WTC11 (cell line): ENCODE results near the gene R3HCC1L. TPM values are rescaled to one million over a fixed set of nuclear protein-coding genes. Genes with fewer than 3 reads are reported as not detected.

Source experiments
- ATAC-seq: fragments of 200-7000 bp; cut with Tn5 transposase; 2 replicates; pipeline ENCODE4 v1.10.0; 2021; ENCODE audit warnings: mild to moderate bottlenecking, moderate library complexity
- CTCF ChIA-PET: fragments of 300-600 bp; sonication (Branson Sonifier 250); formaldehyde crosslinking; loops from one replicate; lab custom pipeline; 2021; ENCODE audit warnings: antibody characterized with exemption; lab: Charles Lee
- POLR2A ChIA-PET: fragments of 350-600 bp; sonication (Branson Sonifier 250); formaldehyde crosslinking; loops from one replicate; lab custom pipeline; 2021; ENCODE audit warnings: antibody characterized with exemption; lab: Charles Lee
- DNase-seq: peaks from one replicate; pipeline ENCODE4 v3.0.0; 2021; ENCODE audit warnings: low spot score
- H3K27ac Mint-ChIP-seq: 2 replicates; pipeline ENCODE4 v1.8.0; 2021; ENCODE audit warnings: mixed read lengths
- H3K27me3 Mint-ChIP-seq: 2 replicates; pipeline ENCODE4 v1.8.0; 2021; ENCODE audit warnings: low read depth, mild to moderate bottlenecking, moderate library complexity, mixed read lengths
- H3K36me3 Mint-ChIP-seq: 2 replicates; pipeline ENCODE4 v1.8.0; 2021; ENCODE audit warnings: mixed read lengths
- H3K4me1 Mint-ChIP-seq: 2 replicates; pipeline ENCODE4 v1.8.0; 2022; ENCODE audit warnings: mixed read lengths
- H3K4me3 Mint-ChIP-seq: 2 replicates; pipeline ENCODE4 v1.8.0; 2021; ENCODE audit warnings: mild to moderate bottlenecking, moderate library complexity, mixed read lengths
- H3K9me3 Mint-ChIP-seq: 2 replicates; pipeline ENCODE4 v1.8.0; 2021; ENCODE audit warnings: mixed read lengths
- CDX4 ChIP-seq: fragments of 250-450 bp; sonication (Bioruptor Pico); IDR thresholded peaks from 2 replicates; pipeline ENCODE4 v1.9.0; 2021; ENCODE audit warnings: moderate library complexity, mild to moderate bottlenecking, inconsistent platforms, borderline replicate concordance
- ETV6 ChIP-seq: sonication (generic); formaldehyde crosslinking; IDR thresholded peaks from 2 replicates; pipeline ENCODE4 v1.8.1; 2022; ENCODE audit warnings: mild to moderate bottlenecking, missing genetic modification reagents
- FOXK1 ChIP-seq: sonication (generic); formaldehyde crosslinking; IDR thresholded peaks from 2 replicates; pipeline ENCODE4 v1.8.0; 2022; ENCODE audit warnings: mild to moderate bottlenecking, moderate library complexity, missing genetic modification reagents
- FOXP1 ChIP-seq: sonication (generic); formaldehyde crosslinking; IDR thresholded peaks from 2 replicates; pipeline ENCODE4 v1.8.0; 2022; ENCODE audit warnings: missing genetic modification reagents, mild to moderate bottlenecking, moderate library complexity, borderline replicate concordance
- GRHL2 ChIP-seq: fragments of 250-450 bp; sonication (Bioruptor Pico); IDR thresholded peaks from 2 replicates; pipeline ENCODE4 v1.8.0; 2022; ENCODE audit warnings: mild to moderate bottlenecking, moderate library complexity; ENCODE audit not compliant: insufficient replicate concordance, severe bottlenecking
- IRF2 ChIP-seq: sonication (generic); formaldehyde crosslinking; IDR thresholded peaks from 2 replicates; pipeline ENCODE4 v1.8.0; 2022; ENCODE audit warnings: low read depth, missing genetic modification reagents, borderline replicate concordance
- JUN ChIP-seq: sonication (generic); formaldehyde crosslinking; IDR thresholded peaks from 2 replicates; pipeline ENCODE4 v1.8.0; 2023; ENCODE audit warnings: mild to moderate bottlenecking, missing genetic modification reagents
- MAX ChIP-seq: sonication (generic); formaldehyde crosslinking; IDR thresholded peaks from 2 replicates; pipeline ENCODE4 v1.8.0; 2022; ENCODE audit warnings: mild to moderate bottlenecking, missing genetic modification reagents
- NFATC4 ChIP-seq: fragments of 250-450 bp; sonication (Bioruptor Pico); IDR thresholded peaks from 2 replicates; pipeline ENCODE4 v1.9.0; 2021; ENCODE audit warnings: mild to moderate bottlenecking
- NFYB ChIP-seq: sonication (generic); formaldehyde crosslinking; conservative IDR thresholded peaks from 2 replicates; pipeline ENCODE4 v1.8.0; 2022; ENCODE audit warnings: low read depth, missing genetic modification reagents
- NR3C1 ChIP-seq: sonication (generic); formaldehyde crosslinking; conservative IDR thresholded peaks from 2 replicates; pipeline ENCODE4 v1.8.1; 2023; ENCODE audit warnings: low read depth, mild to moderate bottlenecking, missing genetic modification reagents
- STAT6 ChIP-seq: sonication (generic); formaldehyde crosslinking; conservative IDR thresholded peaks from 2 replicates; pipeline ENCODE4 v1.8.1; 2023; ENCODE audit warnings: mild to moderate bottlenecking, low read depth, missing genetic modification reagents, moderate library complexity
- TCF7 ChIP-seq: sonication (generic); formaldehyde crosslinking; IDR thresholded peaks from 2 replicates; pipeline ENCODE4 v1.8.0; 2022; ENCODE audit warnings: mild to moderate bottlenecking, low read depth, missing genetic modification reagents, moderate library complexity
- ZBTB21 ChIP-seq: sonication (generic); formaldehyde crosslinking; IDR thresholded peaks from 2 replicates; pipeline ENCODE4 v1.8.1; 2023; ENCODE audit warnings: mild to moderate bottlenecking, missing genetic modification reagents, borderline replicate concordance
- ZMAT4 ChIP-seq: fragments of 250-450 bp; sonication (Bioruptor Pico); IDR thresholded peaks from 2 replicates; pipeline ENCODE4 v1.9.0; 2021; ENCODE audit warnings: mild to moderate bottlenecking
- ZNF263 ChIP-seq: sonication (generic); formaldehyde crosslinking; IDR thresholded peaks from 2 replicates; pipeline ENCODE4 v1.8.1; 2022; ENCODE audit warnings: low read depth, mild to moderate bottlenecking, moderate library complexity, missing genetic modification reagents
- ZNF317 ChIP-seq: sonication (generic); formaldehyde crosslinking; IDR thresholded peaks from 2 replicates; pipeline ENCODE4 v1.8.1; 2023; ENCODE audit warnings: low read depth, mild to moderate bottlenecking, moderate library complexity, missing genetic modification reagents, borderline replicate concordance
- ZNF416 ChIP-seq: fragments of 250-450 bp; sonication (Bioruptor Pico); IDR thresholded peaks from 2 replicates; pipeline ENCODE4 v1.9.0; 2021; ENCODE audit warnings: mild to moderate bottlenecking, inconsistent platforms
- ZNF512 ChIP-seq: sonication (generic); formaldehyde crosslinking; IDR thresholded peaks from 2 replicates; pipeline ENCODE4 v1.8.1; 2022; ENCODE audit warnings: missing genetic modification reagents, borderline replicate concordance
- total RNA-seq: library from RNA; stranded (reverse); gene quantifications from 3 replicates; pipeline ENCODE4 v1.2.3, GENCODE V29; 2021
- TF ChIP-seq, protein P1 (sequence below): sonication (generic); formaldehyde crosslinking; IDR thresholded peaks from 2 replicates; pipeline ENCODE4 v1.8.0; 2022; ENCODE audit warnings: missing genetic modification reagents
- TF ChIP-seq, protein P2 (sequence below): sonication (generic); formaldehyde crosslinking; IDR thresholded peaks from 2 replicates; pipeline ENCODE4 v1.8.1; 2022; ENCODE audit warnings: low read depth, mild to moderate bottlenecking, moderate library complexity, missing genetic modification reagents, borderline replicate concordance

The R3HCC1L gene
- total RNA-seq, 1 experiment from 2014 or later: 14.7 TPM

DNA sequence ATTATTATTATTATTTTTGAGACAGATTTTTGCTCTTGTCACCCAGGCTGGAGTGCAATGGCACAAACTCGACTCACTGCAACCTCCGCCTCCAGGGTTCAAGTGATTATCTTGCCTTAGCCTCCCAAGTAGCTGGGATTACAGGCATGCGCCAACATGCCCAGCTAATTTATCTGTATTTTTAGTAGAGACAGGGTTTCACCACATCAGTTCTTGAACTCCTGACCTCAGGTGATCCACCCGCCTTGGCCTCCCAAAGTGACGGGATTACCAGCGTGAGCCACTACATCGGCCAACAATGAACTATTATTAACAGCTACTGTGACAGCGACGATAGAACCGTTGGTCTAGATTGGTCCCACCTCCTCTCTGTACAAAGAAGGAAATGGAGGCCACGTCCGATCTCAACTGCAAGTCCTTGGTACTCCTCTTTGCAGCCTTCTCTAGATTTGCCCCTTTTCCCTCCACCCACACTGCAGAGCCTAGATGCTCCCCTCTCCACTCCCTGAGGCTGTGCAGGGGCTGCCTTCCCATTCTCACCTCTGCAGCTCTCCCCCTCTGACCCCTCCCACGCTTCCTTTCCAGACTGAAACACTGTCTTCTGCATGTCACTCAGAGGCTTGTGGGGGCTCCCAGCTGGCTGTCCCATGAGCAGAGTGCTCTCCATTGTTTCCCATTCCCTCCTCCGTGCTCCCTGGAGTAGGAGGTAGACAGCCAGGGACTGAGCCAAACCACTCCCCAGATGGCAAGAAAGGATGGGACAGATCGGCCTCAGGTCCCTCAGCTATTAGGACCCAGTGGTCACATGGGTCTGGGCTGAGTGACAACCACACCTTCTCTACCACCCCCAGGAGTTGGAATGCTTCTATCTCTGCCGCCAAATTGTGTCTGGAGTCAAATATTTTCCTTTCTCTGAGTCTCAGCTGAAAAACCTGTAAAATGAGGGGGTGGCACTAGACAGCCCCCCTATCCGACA lies 131.2 kb downstream of the R3HCC1L start:
- TF ChIP-seq ZBTB21 (no peak), MAX (CRISPR knock-in tag) (no peak), ZNF416 (CRISPR knock-in tag) (no peak), FOXP1 (no peak), NFATC4 (CRISPR knock-in tag) (no peak), CDX4 (CRISPR knock-in tag) (no peak), NR3C1 (no peak), TCF7 (CRISPR knock-in tag) (no peak), ZNF317 (no peak), STAT6 (CRISPR knock-in tag) (no peak), GRHL2 (no peak), NFYB (no peak)
- TF ChIP-seq, protein P1, sequence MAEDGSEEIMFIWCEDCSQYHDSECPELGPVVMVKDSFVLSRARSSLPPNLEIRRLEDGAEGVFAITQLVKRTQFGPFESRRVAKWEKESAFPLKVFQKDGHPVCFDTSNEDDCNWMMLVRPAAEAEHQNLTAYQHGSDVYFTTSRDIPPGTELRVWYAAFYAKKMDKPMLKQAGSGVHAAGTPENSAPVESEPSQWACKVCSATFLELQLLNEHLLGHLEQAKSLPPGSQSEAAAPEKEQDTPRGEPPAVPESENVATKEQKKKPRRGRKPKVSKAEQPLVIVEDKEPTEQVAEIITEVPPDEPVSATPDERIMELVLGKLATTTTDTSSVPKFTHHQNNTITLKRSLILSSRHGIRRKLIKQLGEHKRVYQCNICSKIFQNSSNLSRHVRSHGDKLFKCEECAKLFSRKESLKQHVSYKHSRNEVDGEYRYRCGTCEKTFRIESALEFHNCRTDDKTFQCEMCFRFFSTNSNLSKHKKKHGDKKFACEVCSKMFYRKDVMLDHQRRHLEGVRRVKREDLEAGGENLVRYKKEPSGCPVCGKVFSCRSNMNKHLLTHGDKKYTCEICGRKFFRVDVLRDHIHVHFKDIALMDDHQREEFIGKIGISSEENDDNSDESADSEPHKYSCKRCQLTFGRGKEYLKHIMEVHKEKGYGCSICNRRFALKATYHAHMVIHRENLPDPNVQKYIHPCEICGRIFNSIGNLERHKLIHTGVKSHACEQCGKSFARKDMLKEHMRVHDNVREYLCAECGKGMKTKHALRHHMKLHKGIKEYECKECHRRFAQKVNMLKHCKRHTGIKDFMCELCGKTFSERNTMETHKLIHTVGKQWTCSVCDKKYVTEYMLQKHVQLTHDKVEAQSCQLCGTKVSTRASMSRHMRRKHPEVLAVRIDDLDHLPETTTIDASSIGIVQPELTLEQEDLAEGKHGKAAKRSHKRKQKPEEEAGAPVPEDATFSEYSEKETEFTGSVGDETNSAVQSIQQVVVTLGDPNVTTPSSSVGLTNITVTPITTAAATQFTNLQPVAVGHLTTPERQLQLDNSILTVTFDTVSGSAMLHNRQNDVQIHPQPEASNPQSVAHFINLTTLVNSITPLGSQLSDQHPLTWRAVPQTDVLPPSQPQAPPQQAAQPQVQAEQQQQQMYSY (CRISPR knock-in tag): no peak
- TF ChIP-seq, all 79 proteins: peak for 0
- Mint-ChIP-seq H3K9me3 (no peaks in the 10 kb centered on the region), H3K36me3 (no peaks in the 10 kb centered on the region), H3K4me3 (no peak overlapping the region), H3K27ac (no peak overlapping the region), H3K4me1 (peaks cover 22% of the 10 kb centered on the region), H3K27me3 (peaks cover 20% of the 10 kb centered on the region)
- ChIA-PET POLR2A (interaction anchor here (0.6 kb wide), 1 partner anchor 23 kb away, joined by 3 read pairs; no protein-coding TSS in a partner anchor), CTCF (interaction anchor here (0.9 to 13.7 kb wide), 3 partner anchors 31 to 66 kb away, joined by 4 to 204 read pairs (median 4); no protein-coding TSS in a partner anchor)
- DNase-seq: no peak
- ATAC-seq: no peak

- Mint-ChIP-seq H3K4me1 (peaks cover 22% of the 10 kb centered on the region), H3K27ac (no peak overlapping the region), H3K27me3 (peaks cover 24% of the 10 kb centered on the region), H3K4me3 (0 out of 2 replicates have a peak overlapping the region, but pooled peaks have one; percentile 76), H3K9me3 (no peaks in the 10 kb centered on the region), H3K36me3 (no peaks in the 10 kb centered on the region)
- ChIA-PET CTCF (interaction anchor here (0.9 to 13.7 kb wide), 5 partner anchors 30 to 65 kb away, joined by 3 to 204 read pairs (median 4); no protein-coding TSS in a partner anchor), POLR2A (interaction anchor here (0.6 kb wide), 1 partner anchor 22 kb away, joined by 3 read pairs; no protein-coding TSS in a partner anchor)
- DNase-seq (no peak), ATAC-seq (no peak)
- TF ChIP-seq ZMAT4: no peak
- TF ChIP-seq ETV6 (CRISPR knock-in tag): no peak
- TF ChIP-seq, protein P2, sequence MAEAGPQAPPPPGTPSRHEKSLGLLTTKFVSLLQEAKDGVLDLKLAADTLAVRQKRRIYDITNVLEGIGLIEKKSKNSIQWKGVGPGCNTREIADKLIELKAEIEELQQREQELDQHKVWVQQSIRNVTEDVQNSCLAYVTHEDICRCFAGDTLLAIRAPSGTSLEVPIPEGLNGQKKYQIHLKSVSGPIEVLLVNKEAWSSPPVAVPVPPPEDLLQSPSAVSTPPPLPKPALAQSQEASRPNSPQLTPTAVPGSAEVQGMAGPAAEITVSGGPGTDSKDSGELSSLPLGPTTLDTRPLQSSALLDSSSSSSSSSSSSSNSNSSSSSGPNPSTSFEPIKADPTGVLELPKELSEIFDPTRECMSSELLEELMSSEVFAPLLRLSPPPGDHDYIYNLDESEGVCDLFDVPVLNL (CRISPR knock-in tag): no peak
- TF ChIP-seq ZNF512 (CRISPR knock-in tag): no peak
- no peak for TF ChIP-seq FOXK1 (CRISPR knock-in tag)
- no peak for TF ChIP-seq ZNF263 (CRISPR knock-in tag)
- no peak for TF ChIP-seq JUN (CRISPR knock-in tag)
- TF ChIP-seq IRF2 (CRISPR knock-in tag): no peak
- no peak for TF ChIP-seq CDX4 (CRISPR knock-in tag)
Observed at GRCh38 chr10:98266647-98267046, 132.2 kb downstream of the R3HCC1L start.
